Frontal cortex (tissue), 4 donors: Measurements from ENCODE around the gene ZNF438. TPM values are rescaled to one million over a fixed set of nuclear protein-coding genes. Genes with fewer than 3 reads are reported as not detected.
"Not testable (repeated sequence)": the region's sequence is repeated elsewhere in the genome, so short reads cannot be mapped to it uniquely, and the experiment has no call there.

Source experiments
- DNase-seq, 2 donors: peaks; one replicate each; pipeline ENCODE4 v3.0.0; 2012; ENCODE audit warnings: low spot score in 2 of 2
- FAIRE-seq: peaks from 2 replicates; lab custom pipeline; 2012; peaks lifted over from hg19 to GRCh38; lab: Jason Lieb, UNC
- total RNA-seq: library from RNA; depleted of rRNA; stranded (reverse); fragments of >200 nt; gene quantifications from one replicate; pipeline ENCODE4 v1.2.3, GENCODE V29; 2014
- donor health status: control.
- donor health status: control.
- donor health status: control.

ZNF438 gene
- total RNA-seq, 1 donor from 2014 or later = 2.9 TPM

GRCh38 chr10:30967650-30968410 is 63.8 kb downstream of the ZNF438 start:
- FAIRE-seq (no peak), DNase-seq (no peak)

- FAIRE-seq = no peak
- no peak for DNase-seq
Measured at GRCh38 chr10:30963992-30964930, 67.4 kb downstream of the ZNF438 start.

GRCh38 chr10:30962522-30962921 is 69.1 kb downstream of the ZNF438 start:
- FAIRE-seq = no peak
- DNase-seq = no peak

GRCh38 chr10:30959836-30960210 is 71.8 kb downstream of the ZNF438 start:
- no peak for FAIRE-seq

DNA sequence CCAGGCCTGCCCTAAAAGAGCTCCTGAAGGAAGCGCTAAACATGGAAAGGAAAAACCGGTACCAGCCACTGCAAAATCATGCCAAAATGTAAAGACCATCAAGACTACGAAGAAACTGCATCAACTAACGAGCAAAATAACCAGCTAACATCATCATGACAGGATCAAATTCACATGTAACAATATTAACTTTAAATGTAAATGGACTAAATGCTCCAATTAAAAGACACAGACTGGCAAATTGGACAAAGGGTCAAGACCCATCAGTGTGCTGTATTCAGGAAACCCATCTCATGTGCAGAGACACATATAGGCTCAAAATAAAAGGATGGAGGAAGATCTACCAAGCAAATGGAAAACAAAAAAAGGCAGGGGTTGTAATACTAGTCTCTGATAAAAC is 82.4 kb downstream of the ZNF438 start:
- DNase-seq, FAIRE-seq: not testable (repeated sequence)

More at GRCh38 chr10:30959836-30960210, 71.8 kb downstream of the ZNF438 start:
- DNase-seq = no peak

DNA sequence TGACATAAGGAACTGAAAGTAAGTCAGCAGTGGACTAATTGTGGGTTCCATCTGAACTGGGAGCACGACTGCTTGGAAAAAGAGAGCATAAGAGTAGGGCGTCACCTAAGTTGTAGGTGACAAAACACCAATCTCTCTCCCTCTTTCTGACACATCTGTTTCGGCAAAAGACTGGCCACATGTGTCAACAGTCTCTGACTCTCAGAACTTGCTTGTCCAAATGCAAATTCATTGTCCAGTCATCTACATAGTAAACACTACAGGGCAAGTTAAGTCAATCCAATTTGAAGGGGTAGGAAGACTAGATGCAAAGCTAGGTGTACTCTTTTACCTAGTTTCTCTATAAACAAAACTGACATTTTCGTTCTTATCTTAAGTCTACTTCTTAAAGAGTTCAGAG is 87.7 kb downstream of the ZNF438 start:
- no peak for FAIRE-seq

DNA sequence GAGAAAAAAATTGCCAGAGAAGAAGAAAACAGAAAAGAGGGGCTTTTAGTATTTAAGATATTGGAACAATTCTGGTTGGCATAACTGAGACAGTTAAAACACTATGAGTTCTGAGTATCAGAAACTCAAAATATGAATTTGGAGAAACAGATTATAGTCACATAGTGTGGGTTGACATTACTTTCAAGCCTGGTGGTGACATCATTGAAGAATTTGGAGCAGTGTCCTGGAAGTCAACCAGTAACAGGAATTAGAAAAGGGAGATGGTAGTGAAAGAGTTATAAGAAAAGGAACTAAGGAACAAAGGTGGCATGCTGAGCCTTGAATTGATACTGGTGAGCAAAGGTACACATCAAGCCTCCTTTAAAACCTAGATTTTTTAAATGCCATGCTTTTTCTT is 88.2 kb downstream of the ZNF438 start:
- FAIRE-seq = no peak

More for the DNA sequence above, 87.7 kb downstream of the ZNF438 start:
- DNase-seq = no peak

GRCh38 chr10:30940256-30940655 is 91.4 kb downstream of the ZNF438 start:
- FAIRE-seq (no peak), DNase-seq (no peak)

More for the DNA sequence above, 88.2 kb downstream of the ZNF438 start:
- no peak for DNase-seq

GRCh38 chr10:30939643-30940251 is 91.9 kb downstream of the ZNF438 start:
- DNase-seq = no peak
- FAIRE-seq = no peak

DNA sequence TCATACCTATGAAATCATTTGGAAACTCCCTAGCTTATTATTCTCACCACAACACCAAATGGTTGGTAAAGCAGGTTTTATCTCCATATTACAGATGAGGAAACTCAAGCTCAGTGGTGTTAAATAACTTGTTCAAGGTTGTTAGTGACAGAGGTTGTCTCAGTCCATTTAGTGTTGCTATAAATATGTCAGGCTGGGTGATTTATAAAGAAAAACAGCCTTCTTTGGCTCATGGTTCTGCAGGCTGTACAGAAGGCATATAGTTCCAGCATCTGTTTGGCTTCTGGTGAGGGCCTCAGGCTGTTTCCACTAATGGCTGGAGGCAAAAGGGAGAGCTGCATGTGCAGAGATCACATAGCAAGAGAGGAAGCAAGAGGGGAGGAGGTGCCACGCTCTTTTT is 96.6 kb downstream of the ZNF438 start:
- FAIRE-seq (no peak), DNase-seq (no peak)

DNA sequence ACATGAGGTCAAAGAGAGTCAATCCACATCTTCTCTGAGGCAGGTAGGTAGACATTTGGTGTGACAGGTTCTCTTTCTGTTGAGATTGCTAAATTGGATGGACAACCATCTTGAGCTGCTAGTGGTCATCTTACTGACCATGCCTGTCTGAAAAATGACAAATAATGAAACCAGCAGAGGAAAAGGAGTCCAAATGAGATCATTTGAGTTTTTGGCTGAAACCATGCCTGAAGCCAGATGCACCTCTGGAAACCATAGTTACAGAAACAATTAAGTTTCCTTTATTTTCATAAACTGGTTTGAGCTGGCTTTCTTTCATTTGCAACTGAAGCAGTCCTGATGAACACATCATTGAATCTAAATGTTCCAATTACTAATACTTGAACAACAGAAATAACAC is 100.6 kb downstream of the ZNF438 start:
- FAIRE-seq (no peak), DNase-seq (no peak)

- FAIRE-seq = no peak
Measured at GRCh38 chr10:30929901-30930520, 101.7 kb downstream of the ZNF438 start.

DNA sequence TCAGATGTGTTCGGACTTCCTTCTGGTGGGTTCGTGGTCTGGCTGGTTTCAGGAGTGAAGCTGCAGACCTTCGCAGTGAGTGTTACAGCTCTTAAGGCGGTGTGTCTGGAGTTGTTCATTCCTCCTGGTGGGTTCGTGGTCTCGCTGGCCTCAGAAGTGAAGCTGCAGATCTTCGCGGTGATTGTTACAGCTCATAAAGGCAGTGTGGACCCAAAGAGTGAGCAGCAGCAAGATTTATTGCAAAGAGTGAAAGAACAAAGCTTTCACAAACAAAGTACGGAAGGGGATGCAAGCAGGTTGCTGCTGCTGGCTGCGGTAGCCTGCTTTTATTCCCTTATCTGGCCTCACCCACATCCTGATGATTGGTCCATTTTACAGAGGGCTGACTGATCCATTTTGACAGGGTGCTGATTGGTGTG is 102.3 kb downstream of the ZNF438 start:
- FAIRE-seq, DNase-seq: not testable (repeated sequence)

More at GRCh38 chr10:30929901-30930520, 101.7 kb downstream of the ZNF438 start:
- no peak for DNase-seq

GRCh38 chr10:30928742-30929141 is 102.9 kb downstream of the ZNF438 start:
- FAIRE-seq = no peak
- DNase-seq = no peak

DNA sequence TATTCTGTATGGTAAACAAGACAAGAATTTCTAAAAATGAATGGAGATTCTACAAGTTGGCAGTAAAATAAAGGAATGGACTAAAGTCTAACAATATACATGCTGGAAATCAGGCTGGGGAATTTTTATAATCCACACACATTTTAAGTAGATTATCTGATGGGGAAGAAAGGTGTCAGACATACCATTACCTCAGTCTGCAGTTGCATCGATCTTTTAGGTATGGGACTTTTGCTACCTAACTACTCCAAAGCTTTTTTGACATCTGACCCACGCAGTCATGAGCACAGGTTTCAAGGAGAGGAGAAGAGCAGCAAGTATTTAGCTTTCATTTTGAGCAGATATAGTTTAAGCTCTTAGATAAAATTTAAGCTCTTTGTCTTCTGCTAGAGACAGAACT is 113.0 kb downstream of the ZNF438 start:
- FAIRE-seq = no peak
- DNase-seq = no peak

GRCh38 chr10:30917789-30918188 is 113.9 kb downstream of the ZNF438 start:
- no peak for FAIRE-seq
- no peak for DNase-seq

DNA sequence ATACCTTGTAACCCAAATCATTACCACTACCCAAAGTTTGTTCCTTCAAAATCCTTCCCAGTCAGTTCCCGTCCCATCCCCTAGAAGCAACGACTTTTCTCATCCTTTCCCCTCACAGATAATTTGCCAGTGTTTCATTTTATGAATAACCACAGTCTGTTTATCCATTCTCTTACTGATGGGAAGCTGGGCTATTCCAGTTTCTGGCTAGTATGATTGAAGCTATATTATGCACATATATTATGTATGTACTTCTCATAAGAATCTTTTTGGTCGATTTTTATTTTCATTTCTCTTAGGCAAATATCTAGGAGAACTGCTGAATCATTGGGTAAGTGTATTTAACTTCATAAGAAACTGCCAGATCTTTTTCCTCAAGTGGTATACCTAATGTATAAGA is 114.6 kb downstream of the ZNF438 start:
- DNase-seq = no peak
- no peak for FAIRE-seq

GRCh38 chr10:30915146-30915545 is 116.5 kb downstream of the ZNF438 start:
- DNase-seq (no peak), FAIRE-seq (no peak)

DNA sequence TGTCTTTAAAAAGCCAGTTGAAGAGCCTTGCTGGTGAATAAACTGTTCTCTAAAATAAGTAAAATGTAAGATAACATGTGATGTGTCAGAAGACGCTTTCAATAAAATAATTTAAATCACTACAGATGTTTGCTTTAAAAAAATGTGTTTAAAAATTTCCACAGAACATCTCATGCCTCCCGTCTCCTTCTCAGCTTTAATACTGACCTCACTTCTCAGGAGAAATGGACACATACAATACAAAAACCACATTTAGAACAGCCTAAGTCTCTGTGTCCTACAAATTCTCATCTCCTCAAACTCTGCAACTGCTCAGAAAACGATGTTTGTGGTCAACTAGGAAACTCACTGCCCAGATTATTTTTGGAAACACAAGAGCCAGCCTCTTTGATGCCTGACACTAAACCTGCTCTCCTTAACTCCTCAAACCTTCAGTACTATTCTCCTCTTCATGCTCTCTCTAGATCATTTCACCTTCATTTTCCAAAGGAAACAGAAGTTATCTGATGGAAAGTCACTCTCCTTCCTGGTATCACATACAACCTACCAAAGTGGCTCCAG is 120.3 kb downstream of the ZNF438 start:
- no peak for DNase-seq
- FAIRE-seq = no peak
